GM12865 (cell line): ENCODE results near the gene TTC12.

Source experiments
- DNase-seq: peaks from one replicate; pipeline ENCODE4 v3.0.0; 2010; ENCODE audit warnings: low read depth
- H3K4me3 ChIP-seq: 2 replicates; pipeline ENCODE4 v1.5.1; 2011; ENCODE audit warnings: mild to moderate bottlenecking, low read depth, low read length, control low read depth
- TF ChIP-seq, protein P1 (sequence below): IDR thresholded peaks from 2 replicates; pipeline ENCODE4 v1.5.1; 2011; ENCODE audit warnings: low read length, control low read depth, low read depth, inconsistent platforms; ENCODE audit not compliant: insufficient read depth; ENCODE audit errors: missing control alignments

TTC12 gene

DNA sequence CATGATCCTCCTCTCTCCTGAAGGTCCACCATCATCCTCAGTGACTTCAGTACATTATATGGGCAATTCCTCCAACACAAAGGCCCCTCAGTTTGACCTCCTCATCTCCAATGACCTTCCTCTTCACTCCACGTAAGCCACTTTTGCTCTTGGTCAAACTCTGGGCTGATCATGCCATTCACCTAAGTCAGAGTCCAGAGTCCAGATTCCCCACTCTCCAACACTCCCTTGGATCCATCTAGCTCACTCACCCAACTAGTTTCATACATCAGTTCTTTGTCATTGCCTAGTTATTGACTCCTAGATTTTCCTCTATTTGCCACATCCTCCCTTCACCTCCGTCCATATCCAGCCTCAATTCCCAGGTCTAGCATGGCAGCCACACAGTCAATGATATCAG is 30.5 kb upstream of the TTC12 start:
- TF ChIP-seq, protein P1, sequence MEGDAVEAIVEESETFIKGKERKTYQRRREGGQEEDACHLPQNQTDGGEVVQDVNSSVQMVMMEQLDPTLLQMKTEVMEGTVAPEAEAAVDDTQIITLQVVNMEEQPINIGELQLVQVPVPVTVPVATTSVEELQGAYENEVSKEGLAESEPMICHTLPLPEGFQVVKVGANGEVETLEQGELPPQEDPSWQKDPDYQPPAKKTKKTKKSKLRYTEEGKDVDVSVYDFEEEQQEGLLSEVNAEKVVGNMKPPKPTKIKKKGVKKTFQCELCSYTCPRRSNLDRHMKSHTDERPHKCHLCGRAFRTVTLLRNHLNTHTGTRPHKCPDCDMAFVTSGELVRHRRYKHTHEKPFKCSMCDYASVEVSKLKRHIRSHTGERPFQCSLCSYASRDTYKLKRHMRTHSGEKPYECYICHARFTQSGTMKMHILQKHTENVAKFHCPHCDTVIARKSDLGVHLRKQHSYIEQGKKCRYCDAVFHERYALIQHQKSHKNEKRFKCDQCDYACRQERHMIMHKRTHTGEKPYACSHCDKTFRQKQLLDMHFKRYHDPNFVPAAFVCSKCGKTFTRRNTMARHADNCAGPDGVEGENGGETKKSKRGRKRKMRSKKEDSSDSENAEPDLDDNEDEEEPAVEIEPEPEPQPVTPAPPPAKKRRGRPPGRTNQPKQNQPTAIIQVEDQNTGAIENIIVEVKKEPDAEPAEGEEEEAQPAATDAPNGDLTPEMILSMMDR: no peak
- no peak for DNase-seq
- H3K4me3 ChIP-seq: no peak overlapping the region

DNA sequence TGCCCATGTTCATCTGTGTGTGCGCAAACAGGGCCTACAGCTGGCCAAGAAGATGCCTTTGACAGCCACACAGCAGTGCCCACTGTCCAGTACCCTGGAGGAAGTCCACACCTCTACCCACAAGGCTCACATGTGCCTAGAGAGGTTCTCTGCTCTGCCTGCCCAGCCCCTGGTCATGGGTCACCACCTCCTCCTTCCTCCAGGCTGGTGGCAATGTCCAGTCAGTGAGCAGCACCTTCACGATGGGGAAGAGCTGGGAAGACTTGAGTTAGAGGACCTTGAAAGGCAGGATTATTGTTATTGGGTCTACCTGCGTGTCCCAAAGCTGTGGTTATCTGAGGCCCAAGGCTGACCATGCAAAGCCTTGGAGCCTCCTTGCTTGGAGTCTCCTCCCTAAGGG is 28.4 kb upstream of the TTC12 start:
- TF ChIP-seq, protein P1: no peak
- DNase-seq: no peak
- H3K4me3 ChIP-seq: no peak overlapping the region

DNA sequence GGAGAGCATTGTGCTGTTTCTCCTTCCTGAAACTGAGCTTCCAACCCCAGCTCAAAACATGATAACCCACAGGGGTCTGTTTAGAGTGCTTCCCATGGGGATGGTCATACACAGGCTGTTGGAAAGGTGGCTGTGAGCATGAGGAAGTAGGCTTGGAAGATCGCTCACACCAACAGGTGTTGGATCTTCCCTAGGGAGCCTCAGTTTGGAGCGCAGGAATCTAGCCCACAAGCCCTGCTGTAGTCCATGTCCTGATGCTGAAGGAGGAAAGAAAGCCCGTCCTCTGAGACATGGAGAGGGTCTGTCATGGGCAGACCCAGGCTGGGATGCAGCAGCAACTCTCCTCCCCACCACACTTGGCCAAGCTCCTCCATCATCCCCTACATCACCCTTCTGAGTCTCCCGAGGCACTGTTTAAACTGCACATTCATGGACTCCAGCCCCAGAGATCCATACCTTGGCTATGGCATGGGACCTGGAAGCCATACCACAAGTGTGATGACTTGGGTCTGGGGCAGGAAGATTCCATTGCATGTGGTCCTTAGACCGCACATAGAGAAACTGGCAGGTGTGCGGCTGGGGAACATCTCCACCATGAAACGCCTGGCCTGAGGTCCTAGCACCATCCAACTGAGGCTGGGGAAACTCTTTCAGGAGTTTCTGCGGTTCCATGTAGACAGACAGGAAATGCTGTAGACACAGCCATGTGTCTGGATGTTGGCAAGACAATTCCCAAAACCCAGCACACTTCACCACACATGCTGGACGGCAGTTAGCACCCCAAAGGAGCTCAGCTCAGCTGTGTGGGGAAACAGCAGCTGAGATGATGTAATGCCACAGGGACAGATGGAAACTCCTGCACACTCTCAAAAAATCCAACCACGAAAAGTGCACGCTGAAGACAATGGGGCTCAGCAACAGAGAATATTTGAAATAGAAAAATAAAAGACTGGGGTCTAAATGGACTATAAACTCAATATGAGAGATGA is 27.6 kb upstream of the TTC12 start:
- TF ChIP-seq, protein P1: no peak
- no peak overlapping the region for H3K4me3 ChIP-seq
- DNase-seq: no peak

DNA sequence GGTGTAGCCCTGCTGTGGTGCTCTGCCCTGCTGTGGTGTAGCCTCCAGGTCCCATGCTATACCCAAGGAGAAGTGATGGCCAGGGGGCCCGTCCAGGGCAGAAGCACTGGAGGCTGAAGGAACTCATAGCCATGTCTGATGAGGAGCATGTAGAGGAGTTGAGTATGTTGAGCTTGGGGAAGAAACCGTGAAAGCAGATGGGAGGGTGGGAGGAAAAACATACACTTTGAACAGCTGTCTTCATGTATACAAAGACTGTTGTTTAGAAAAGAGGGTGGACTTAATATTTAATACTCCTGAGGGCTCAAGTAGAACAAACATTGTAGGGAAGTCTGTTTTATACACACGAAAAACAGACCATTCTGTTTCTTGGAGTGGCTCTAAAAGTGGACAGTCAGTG is 26.6 kb upstream of the TTC12 start:
- no peak overlapping the region for H3K4me3 ChIP-seq
- no peak for DNase-seq
- TF ChIP-seq, protein P1: no peak

DNA sequence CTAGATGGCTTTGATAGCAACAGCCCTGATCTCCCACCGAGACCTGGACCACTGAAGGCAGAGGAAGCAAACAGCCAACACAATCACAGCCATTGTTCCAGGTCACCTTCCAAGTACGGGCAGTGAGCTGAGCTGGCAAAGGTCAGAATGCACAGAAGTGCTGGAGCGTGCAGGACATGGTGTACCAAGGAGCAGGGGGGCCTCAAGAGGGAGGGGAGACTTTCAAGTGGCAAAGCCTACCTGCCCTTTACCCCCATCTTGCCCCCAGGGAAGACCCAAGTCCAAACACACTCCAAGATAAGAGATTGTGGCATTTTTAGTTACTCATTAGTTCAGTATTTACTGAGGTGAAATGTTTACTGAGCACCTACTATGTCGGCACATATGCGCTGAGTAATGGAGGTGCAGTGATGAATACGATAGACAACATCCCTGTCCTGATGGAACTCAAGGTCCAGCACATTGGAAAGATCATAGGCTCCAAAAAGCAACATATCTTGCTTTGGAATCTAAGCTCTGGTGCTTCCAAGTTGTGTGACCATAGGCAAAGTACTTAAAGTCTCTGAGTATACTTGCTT is 26.0 kb upstream of the TTC12 start:
- H3K4me3 ChIP-seq: no peak overlapping the region
- DNase-seq: no peak
- TF ChIP-seq, protein P1: no peak

DNA sequence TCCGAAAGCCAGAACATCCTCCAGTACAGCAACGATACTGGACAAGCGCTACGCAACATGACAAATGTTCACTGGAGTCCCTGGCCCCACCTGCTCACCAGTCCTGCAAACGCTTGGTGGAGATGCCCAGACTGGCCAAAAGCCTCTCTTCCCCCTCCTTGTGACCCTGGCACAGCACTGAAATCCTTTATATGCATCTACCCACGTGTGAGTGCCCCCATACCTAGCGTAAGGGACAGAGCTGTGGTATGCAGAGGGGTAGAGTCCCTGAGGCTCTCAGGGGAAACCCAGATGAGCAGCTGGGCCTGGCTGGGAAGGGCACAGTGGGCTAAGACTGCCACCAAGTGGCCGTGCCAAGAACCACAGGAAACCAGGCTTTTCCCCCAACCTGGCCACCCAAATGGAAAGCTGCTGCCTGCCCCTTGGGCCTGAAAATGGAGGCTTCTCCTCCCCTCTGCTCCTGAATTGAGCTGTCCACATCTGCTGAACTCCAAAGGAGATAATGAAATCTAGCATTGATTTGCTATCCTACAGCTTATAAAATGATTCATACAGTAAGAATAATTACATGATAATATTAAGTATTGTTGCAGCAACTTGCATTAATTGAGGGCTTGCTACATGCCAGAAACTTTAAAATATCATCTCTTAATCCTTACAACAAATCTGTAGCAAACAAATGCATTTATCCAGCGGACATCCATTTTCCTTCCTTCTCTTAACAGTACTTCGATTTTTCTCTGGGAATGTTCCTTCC is 24.8 kb upstream of the TTC12 start:
- no peak overlapping the region for H3K4me3 ChIP-seq
- peak; percentile 74 for DNase-seq
- TF ChIP-seq, protein P1: peak; percentile 98
